GM12878 (cell line): Measurements from ENCODE around the gene FOXP1. TPM values are rescaled to one million over a fixed set of nuclear protein-coding genes. Genes with fewer than 3 reads are reported as not detected.

ENCODE experiments used
- ATAC-seq: fragments of 200-7000 bp; cut with Tn5 transposase; 3 replicates; pipeline ENCODE4 v1.9.1; 2020; ENCODE audit warnings: mild to moderate bottlenecking, moderate library complexity
- BruUV-seq: library from RNA; stranded (reverse); fragments of 400-500 nt; replicated peaks from 2 replicates; lab custom pipeline; 2021; lab: Mats Ljungman, UMichigan
- CTCF ChIA-PET: fragments of 300-600 bp; sonication (Branson Sonifier 250); formaldehyde crosslinking; extraction: SDS; loops from one replicate; lab custom pipeline; 2021; ENCODE audit warnings: inconsistent platforms; lab: Yijun Ruan, JAX
- POLR2A ChIA-PET: fragments of 350-600 bp; formaldehyde crosslinking; extraction: SDS; loops from one replicate; lab custom pipeline; 2021; ENCODE audit warnings: inconsistent platforms; lab: Charles Lee
- RAD21 ChIA-PET: fragments of 300-600 bp; sonication (Branson Sonifier 250); formaldehyde crosslinking; loops from one replicate; lab custom pipeline; 2023; ENCODE audit warnings: antibody characterized with exemption; ENCODE audit not compliant: unreplicated experiment; lab: Charles Lee
- SMC1A ChIA-PET: fragments of 300-600 bp; sonication (Branson Sonifier 250); formaldehyde crosslinking; loops from one replicate; lab custom pipeline; 2023; ENCODE audit not compliant: unreplicated experiment, uncharacterized antibody; lab: Charles Lee
- DNase-seq: peaks from one replicate; pipeline ENCODE4 v3.0.0-alpha.2; 2011; ENCODE audit warnings: low read depth, low spot score
- FAIRE-seq: peaks from 3 replicates; lab custom pipeline; 2011; peaks lifted over from hg19 to GRCh38; lab: Jason Lieb, UNC
- H2AFZ ChIP-seq: 2 replicates; pipeline ENCODE4 v1.6.0; 2011; ENCODE audit warnings: low read depth, low read length, control low read depth; ENCODE audit not compliant: control insufficient read depth
- H3K27ac ChIP-seq: 2 replicates; pipeline ENCODE4 v1.5.1; 2011; ENCODE audit warnings: control low read depth; ENCODE audit not compliant: control insufficient read depth, insufficient read depth
- H3K27me3 ChIP-seq, 2 experiments: replicated peaks in 1 of 2; 2 replicates each; pipeline versions ENCODE4 v1.6.0 to v1.6.1; 2011; ENCODE audit warnings: low read length in 1 of 2; ENCODE audit not compliant: control insufficient read depth in 2 of 2, insufficient read depth in 2 of 2
- H3K36me3 ChIP-seq, 2 experiments: 2 replicates each; pipeline ENCODE4 v1.5.1; 2011; ENCODE audit warnings: low read length in 1 of 2; ENCODE audit not compliant: control insufficient read depth in 2 of 2, insufficient read depth in 2 of 2
- H3K4me1 ChIP-seq: 2 replicates; pipeline ENCODE4 v1.6.1; 2011; ENCODE audit warnings: mild to moderate bottlenecking, low read length, moderate library complexity, mixed read lengths; ENCODE audit not compliant: control insufficient read depth, insufficient read depth
- H3K4me2 ChIP-seq: 2 replicates; pipeline ENCODE4 v1.6.0; 2011; ENCODE audit warnings: control low read depth; ENCODE audit not compliant: control insufficient read depth, insufficient read depth
- H3K4me3 ChIP-seq: fragments of 200-600 bp; sonication (generic); 2 replicates; pipeline ENCODE4 v1.5.1; 2016
- H3K79me2 ChIP-seq: 2 replicates; pipeline ENCODE4 v1.6.0; 2011; ENCODE audit warnings: low read length; ENCODE audit not compliant: control insufficient read depth, insufficient read depth
- H3K9ac ChIP-seq: 2 replicates; pipeline ENCODE4 v1.8.0; 2011; ENCODE audit warnings: low read length, control low read depth, mixed read lengths; ENCODE audit not compliant: control insufficient read depth, insufficient read depth
- H3K9me3 ChIP-seq: replicated peaks from 3 replicates; pipeline ENCODE4 v1.5.1; 2011; ENCODE audit warnings: mild to moderate bottlenecking, low read length; ENCODE audit not compliant: control insufficient read depth, insufficient read depth
- H4K20me1 ChIP-seq: 2 replicates; pipeline ENCODE4 v1.6.0; 2011; ENCODE audit not compliant: control insufficient read depth, insufficient read depth
- ASH2L ChIP-seq: fragments of 300-600, 200-600 bp; sonication (generic); IDR thresholded peaks from 2 replicates; pipeline ENCODE4 v1.6.1; 2017; ENCODE audit warnings: low read depth, mild to moderate bottlenecking, borderline replicate concordance
- FOXM1 ChIP-seq: IDR thresholded peaks from 2 replicates; pipeline ENCODE4 v1.6.1; 2012; ENCODE audit warnings: low read depth, mild to moderate bottlenecking, inconsistent platforms, low read length, moderate library complexity
- MYB ChIP-seq: fragments of 150-350 bp; IDR thresholded peaks from 2 replicates; pipeline ENCODE4 v1.6.1; 2014; ENCODE audit warnings: mild to moderate bottlenecking, low read depth, low read length, borderline replicate concordance
- NFYB ChIP-seq: IDR thresholded peaks from 2 replicates; pipeline ENCODE4 v1.6.1; 2011; ENCODE audit warnings: low read depth, mild to moderate bottlenecking, low read length, improper control_type of control experiment, moderate library complexity; ENCODE audit not compliant: insufficient read depth
- POLR2AphosphoS5 ChIP-seq: IDR thresholded peaks from 2 replicates; pipeline ENCODE4 v1.6.1; 2011; ENCODE audit warnings: mild to moderate bottlenecking, low read length, inconsistent platforms
- RUNX3 ChIP-seq: IDR thresholded peaks from 2 replicates; pipeline ENCODE4 v1.6.1; 2012; ENCODE audit warnings: low read length, inconsistent platforms
- WGBS: methylation state at CpG from one replicate; pipeline ENCODE4 v1.1.6; 2016; ENCODE audit warnings: low lambda C conversion rate; ENCODE audit not compliant: insufficient replicate concordance, insufficient coverage; ENCODE audit errors: missing lambda C conversion rate; 5-methylcytosine and 5-hydroxymethylcytosine counted together
- in situ Hi-C: fragments of 300-500 bp; cut with MboI; formaldehyde crosslinking; loops from 9 replicates; pipeline ENCODE4 v1.14.3; 2018; ENCODE audit warnings: mixed read lengths
- intact Hi-C: fragments of 100-400 bp; cut with micrococcal nuclease; formaldehyde crosslinking; loops from one replicate; pipeline ENCODE4 v1.14.2; 2022; ENCODE audit not compliant: unreplicated experiment
- polyA plus RNA-seq, 11 experiments: library from polyadenylated mRNA; depleted of rRNA in 4 of 11; unstranded in 6 of 11; stranded (reverse) in 5 of 11; fragments of >200 nt; fragmentation: Nextera tagmentation in 4 of 11; fragmentation: Illumina TruSeq in 1 of 11; extraction: Ambion mirVana in 4 of 11; extraction: Trizol in 1 of 11; gene quantifications; 1 replicate in 1 of 11; 2 replicates in 10 of 11; pipeline versions ENCODE4 v1.2.1 to v1.2.3, GENCODE V29; 2011 to 2016; ENCODE audit warnings: inconsistent platforms in 2 of 11, missing spikeins in 2 of 11, low read depth in 1 of 11
- total RNA-seq, 4 experiments: library from RNA; depleted of rRNA in 3 of 4; stranded (reverse); fragments of >200 nt in 3 of 4; fragmentation: Illumina TruSeq in 1 of 4; extraction: Trizol in 1 of 4; gene quantifications; 2 replicates each; pipeline versions ENCODE4 v1.2.1 to v1.2.3, GENCODE V29; 2013 to 2021
- TF ChIP-seq, protein P1 (sequence below): fragments of 450-650 bp; IDR thresholded peaks from 2 replicates; pipeline ENCODE4 v1.6.1; 2017; ENCODE audit warnings: mild to moderate bottlenecking, moderate library complexity

FOXP1 gene
- total and polyA plus RNA-seq, 10 of the 15 experiments (the other 5 are each of a cell fraction or from before 2014, with no cell fraction given), result 0.05 to 1.6 (median 0.20) TPM; not detected in 1

DNA sequence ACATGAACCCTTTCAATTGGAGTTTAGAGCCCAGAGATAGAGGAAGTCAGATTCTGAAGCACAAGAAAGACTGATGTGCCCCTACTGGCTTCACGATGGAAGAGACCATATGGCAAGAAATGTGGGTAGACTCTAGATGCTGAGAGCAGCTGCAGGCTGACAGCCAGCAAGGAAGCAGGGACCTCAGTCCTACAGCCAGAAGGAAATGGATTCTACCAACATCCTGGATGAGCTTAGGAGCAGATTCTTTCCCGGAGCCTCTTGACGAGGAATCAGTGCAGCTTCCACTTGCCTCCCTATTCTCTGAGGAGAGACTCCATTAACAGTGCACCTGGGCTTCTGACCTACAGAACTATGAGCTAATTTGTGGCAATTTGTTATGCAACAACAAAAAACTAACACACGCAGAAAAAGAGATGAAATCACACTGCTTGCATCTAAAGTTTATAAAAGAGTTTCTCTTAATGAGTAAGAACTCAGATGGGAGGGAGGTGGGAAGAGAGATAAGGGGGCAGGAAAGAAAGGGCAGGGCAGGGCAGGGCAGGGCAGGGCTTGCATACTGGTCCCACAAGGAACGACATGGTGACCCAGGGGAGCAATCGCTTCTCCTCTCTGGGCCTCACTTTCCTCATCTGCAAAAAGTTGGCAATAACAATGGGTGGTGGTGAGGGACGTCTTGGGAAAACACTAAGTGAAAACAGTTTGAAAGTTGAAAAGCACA lies 440.9 kb downstream of the FOXP1 start:
- intact Hi-C loops (no loop called here), in situ Hi-C loops (no loop called here)
- TF ChIP-seq RUNX3, result no peak
- no TSS peak for BruUV-seq
- Histone ChIP-seq H3K27me3 (no peaks in the 10 kb centered on the region), H2AFZ (no peak overlapping the region), H3K27ac (no peak overlapping the region), H3K4me3 (no peak overlapping the region), H3K4me2 (no peak overlapping the region), H3K4me1 (no peaks in the 10 kb centered on the region), H3K36me3 (no peaks in the 10 kb centered on the region), H4K20me1 (no peaks in the 10 kb centered on the region), H3K9me3 (no peaks in the 10 kb centered on the region), H3K79me2 (no peaks in the 10 kb centered on the region), H3K9ac (no peak overlapping the region)
- DNase-seq (no peak), ATAC-seq (no peak), FAIRE-seq (no peak)
- POLR2A ChIA-PET, result no interaction called here
- SMC1A ChIA-PET, result interaction anchor here (0.9 kb wide), 1 partner anchor 14 kb away, joined by 3 read pairs; no protein-coding TSS in a partner anchor
- CTCF ChIA-PET, result no interaction called here
- 16% methylated on average over 7 of the region's 7 CpGs for WGBS
- RAD21 ChIA-PET, result no interaction called here

DNA sequence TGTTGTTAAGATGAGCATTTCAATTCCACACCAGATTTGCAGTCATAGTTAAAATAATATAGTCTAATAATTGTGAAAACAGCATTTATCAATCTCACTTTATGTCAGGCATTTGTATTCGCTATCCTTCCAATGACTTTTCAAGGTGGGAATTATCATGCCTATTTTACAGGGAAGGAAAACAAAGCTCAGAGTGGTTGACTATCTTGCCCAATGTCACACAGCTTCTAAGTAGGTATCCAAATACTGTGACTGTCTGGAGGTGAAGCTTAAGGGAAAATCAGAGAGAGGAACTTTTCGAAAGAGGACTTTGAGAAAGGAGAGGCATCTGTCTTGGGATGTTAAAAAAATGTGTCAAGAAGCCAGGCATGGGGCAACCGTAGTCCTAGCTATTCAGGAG lies 443.1 kb downstream of the FOXP1 start:
- no peak for FAIRE-seq
- RAD21 ChIA-PET, result no interaction called here
- WGBS, result 38% methylated on average over 3 of the region's 3 CpGs

More for the DNA sequence above, 443.1 kb downstream of the FOXP1 start:
- no TSS peak for BruUV-seq
- Histone ChIP-seq H3K79me2 (no peaks in the 10 kb centered on the region), H3K36me3 (no peaks in the 10 kb centered on the region), H3K9me3 (no peaks in the 10 kb centered on the region), H3K4me3 (no peak overlapping the region), H3K4me2 (no peak overlapping the region), H3K9ac (no peak overlapping the region), H3K27ac (no peak overlapping the region), H3K27me3 (no peaks in the 10 kb centered on the region; a peak in 1 of 4 replicates), H2AFZ (no peak overlapping the region), H3K4me1 (no peaks in the 10 kb centered on the region), H4K20me1 (no peaks in the 10 kb centered on the region)
- in situ Hi-C loops (no loop called here), intact Hi-C loops (no loop called here)
- DNase-seq, result no peak
- ATAC-seq, result no peak
- TF ChIP-seq ASH2L, result no peak
- TF ChIP-seq FOXM1, result no peak
- TF ChIP-seq, protein P1, sequence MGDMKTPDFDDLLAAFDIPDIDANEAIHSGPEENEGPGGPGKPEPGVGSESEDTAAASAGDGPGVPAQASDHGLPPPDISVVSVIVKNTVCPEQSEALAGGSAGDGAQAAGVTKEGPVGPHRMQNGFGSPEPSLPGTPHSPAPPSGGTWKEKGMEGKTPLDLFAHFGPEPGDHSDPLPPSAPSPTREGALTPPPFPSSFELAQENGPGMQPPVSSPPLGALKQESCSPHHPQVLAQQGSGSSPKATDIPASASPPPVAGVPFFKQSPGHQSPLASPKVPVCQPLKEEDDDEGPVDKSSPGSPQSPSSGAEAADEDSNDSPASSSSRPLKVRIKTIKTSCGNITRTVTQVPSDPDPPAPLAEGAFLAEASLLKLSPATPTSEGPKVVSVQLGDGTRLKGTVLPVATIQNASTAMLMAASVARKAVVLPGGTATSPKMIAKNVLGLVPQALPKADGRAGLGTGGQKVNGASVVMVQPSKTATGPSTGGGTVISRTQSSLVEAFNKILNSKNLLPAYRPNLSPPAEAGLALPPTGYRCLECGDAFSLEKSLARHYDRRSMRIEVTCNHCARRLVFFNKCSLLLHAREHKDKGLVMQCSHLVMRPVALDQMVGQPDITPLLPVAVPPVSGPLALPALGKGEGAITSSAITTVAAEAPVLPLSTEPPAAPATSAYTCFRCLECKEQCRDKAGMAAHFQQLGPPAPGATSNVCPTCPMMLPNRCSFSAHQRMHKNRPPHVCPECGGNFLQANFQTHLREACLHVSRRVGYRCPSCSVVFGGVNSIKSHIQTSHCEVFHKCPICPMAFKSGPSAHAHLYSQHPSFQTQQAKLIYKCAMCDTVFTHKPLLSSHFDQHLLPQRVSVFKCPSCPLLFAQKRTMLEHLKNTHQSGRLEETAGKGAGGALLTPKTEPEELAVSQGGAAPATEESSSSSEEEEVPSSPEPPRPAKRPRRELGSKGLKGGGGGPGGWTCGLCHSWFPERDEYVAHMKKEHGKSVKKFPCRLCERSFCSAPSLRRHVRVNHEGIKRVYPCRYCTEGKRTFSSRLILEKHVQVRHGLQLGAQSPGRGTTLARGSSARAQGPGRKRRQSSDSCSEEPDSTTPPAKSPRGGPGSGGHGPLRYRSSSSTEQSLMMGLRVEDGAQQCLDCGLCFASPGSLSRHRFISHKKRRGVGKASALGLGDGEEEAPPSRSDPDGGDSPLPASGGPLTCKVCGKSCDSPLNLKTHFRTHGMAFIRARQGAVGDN, result no peak
- TF ChIP-seq NFYB, result no peak
- TF ChIP-seq POLR2AphosphoS5, result no peak
- no peak for TF ChIP-seq MYB
- POLR2A ChIA-PET, result no interaction called here
- SMC1A ChIA-PET, result no interaction called here
- CTCF ChIA-PET, result no interaction called here
